Stimulated activated effector memory CD8-positive, alpha-beta T cell treated with anti-CD3 and anti-CD28 coated beads, Interleukin-12 subunit alpha, Interleukin-12 subunit beta, amount 100 ng/mL, for 72 hours (primary cell): ENCODE data around the gene CCNY.
"Not testable (repeated sequence)": the region's sequence is repeated elsewhere in the genome, so short reads cannot be mapped to it uniquely, and the experiment has no call there.

ENCODE experiments used
- ATAC-seq: fragments of 150-1000 bp; cut with Tn5 transposase; 2 replicates; pipeline ENCODE4 v1.10.0; 2021
- DNase-seq, 2 donors: peaks; one replicate each; pipeline ENCODE4 v3.0.0; 2021 to 2022; ENCODE audit warnings: low spot score in 2 of 2
- H3K27ac Mint-ChIP-seq: one replicate; pipeline ENCODE4 v1.8.0; 2022; ENCODE audit warnings: mild to moderate bottlenecking, mixed read lengths
- H3K36me3 Mint-ChIP-seq: one replicate; pipeline ENCODE4 v1.8.0; 2022; ENCODE audit warnings: mild to moderate bottlenecking, mixed read lengths
- H3K4me1 Mint-ChIP-seq: one replicate; pipeline ENCODE4 v1.8.0; 2022; ENCODE audit warnings: mixed read lengths
- H3K4me3 Mint-ChIP-seq: one replicate; pipeline ENCODE4 v1.8.0; 2022; ENCODE audit warnings: mild to moderate bottlenecking, mixed read lengths
- H3K9me3 Mint-ChIP-seq: one replicate; pipeline ENCODE4 v1.8.0; 2022; ENCODE audit warnings: mixed read lengths

The CCNY gene

DNA sequence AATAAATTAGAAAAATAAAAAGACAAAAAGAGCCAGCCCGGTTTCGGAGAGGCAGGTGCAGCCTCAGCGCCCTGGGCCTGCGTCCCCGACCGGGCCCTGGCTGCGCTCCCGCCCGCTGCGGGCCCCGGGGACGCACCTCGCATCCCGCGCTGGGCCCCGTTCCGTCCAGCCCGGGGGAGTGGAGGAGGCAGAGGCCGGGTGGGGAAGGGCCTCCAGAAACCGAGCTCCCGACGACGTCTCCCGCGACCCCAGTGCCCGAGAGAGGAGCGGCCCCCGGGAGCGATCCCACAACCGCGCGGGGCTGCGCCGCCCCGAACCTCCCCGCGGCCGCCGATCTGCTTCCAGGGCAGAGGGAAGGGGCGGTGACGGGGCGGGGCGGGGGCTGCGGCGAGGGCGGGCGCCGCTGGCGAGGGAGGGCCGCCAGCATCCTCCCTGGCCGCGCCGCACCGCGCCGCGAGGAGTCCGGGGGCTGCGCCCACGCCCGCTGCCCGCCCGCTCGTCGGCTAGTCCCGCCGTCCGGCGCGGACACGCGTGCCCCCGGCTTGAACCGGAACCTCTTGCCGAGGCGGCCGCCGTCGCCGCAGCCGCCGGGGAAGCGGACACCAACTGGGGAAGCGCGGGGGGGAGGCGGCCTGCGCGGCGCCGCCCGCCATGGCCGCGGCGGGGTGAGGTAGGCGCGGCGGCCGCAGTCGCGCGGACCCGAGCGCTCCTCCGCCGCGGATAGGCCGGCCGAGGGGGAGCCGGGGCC, at the start of gene CCNY:
Gene CCNY (plus strand): TSS at position 426 of the 748 bp plus-strand sequence. CDS start 545 bp downstream, outside the sequence.
- H3K9me3 Mint-ChIP-seq, result no peaks in the 10 kb centered on the region
- H3K4me3 Mint-ChIP-seq, result peak within 1 kb of the TSS; percentile 88
- peak; percentile 79 for ATAC-seq
- DNase-seq, result peak; percentile 57 to 84
- H3K36me3 Mint-ChIP-seq, result peaks cover 29% of the 10 kb centered on the region
- peak within 1 kb of the TSS; percentile 95 for H3K27ac Mint-ChIP-seq
- peaks cover 65% of the 10 kb centered on the region for H3K4me1 Mint-ChIP-seq

DNA sequence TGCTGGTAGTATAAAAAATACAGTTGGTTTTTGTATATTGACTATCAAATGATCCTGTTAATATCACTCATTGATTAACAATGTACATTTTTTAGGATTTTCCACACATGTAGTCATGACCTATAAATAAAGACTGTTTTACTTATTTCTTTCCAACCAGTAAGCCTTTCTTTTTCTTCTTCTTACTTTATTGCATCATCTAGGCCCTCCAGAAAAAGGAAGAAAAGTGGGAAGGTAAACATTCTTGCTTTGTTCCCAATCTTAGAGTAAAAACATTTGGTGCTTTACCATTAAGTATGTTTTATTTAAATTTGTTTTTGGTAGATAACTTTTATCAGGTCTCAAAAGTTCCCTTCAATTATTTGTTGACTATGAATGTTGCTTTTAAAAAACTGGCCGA, 47.1 kb upstream of the CCNY start:
- Mint-ChIP-seq H3K27ac (no peak overlapping the region), H3K9me3 (no peaks in the 10 kb centered on the region), H3K4me1 (no peaks in the 10 kb centered on the region), H3K4me3 (no peak overlapping the region), H3K36me3 (no peaks in the 10 kb centered on the region)
- ATAC-seq, result no peak
- DNase-seq, result no peak

DNA sequence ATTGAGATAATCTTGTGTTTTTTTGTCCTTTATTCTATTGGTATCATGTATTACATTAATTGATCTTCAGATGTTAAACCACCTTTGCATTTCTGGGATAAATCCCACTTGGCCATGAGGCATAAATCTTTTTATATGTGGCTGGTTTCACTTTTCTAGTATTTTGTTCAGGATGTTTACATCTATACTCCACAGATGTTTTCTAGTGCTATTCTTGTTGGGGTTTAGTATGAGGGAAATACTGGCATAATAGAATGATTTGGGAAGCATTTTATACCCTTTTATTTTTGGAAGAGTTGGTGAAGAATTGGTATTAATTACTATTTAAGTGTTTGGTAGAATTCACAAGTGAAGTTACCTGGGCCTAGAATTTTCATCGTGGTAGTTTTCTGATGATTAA, 41.8 kb upstream of the CCNY start:
- ATAC-seq (no peak), DNase-seq (no peak)

DNA sequence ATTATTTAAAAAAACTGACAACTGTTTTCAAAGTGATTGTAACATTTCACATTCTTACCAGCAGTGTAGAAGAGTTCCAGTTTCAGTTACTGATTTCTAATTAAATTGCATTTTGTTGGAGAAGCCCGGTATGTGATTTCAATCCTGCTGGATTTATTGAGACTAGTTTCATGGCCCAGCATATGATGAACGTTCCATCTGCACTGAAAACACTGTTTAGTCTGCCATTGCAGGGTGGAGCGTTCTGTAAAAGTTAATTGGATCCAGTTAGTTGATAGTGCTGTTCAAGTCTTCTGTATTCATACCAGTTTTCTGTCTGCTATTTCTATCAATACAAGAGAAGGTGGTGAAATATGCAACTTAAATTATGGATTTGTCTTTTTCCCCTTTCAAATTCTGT, 37.3 kb upstream of the CCNY start:
- DNase-seq (no peak), ATAC-seq (no peak)
- Mint-ChIP-seq H3K36me3 (no peaks in the 10 kb centered on the region), H3K4me1 (peaks cover 6% of the 10 kb centered on the region), H3K4me3 (no peak overlapping the region), H3K27ac (no peak overlapping the region), H3K9me3 (no peaks in the 10 kb centered on the region)

More for the DNA sequence above, 41.8 kb upstream of the CCNY start:
- Mint-ChIP-seq H3K9me3 (no peaks in the 10 kb centered on the region), H3K4me3 (no peak overlapping the region), H3K4me1 (no peaks in the 10 kb centered on the region), H3K36me3 (no peaks in the 10 kb centered on the region), H3K27ac (no peak overlapping the region)

DNA sequence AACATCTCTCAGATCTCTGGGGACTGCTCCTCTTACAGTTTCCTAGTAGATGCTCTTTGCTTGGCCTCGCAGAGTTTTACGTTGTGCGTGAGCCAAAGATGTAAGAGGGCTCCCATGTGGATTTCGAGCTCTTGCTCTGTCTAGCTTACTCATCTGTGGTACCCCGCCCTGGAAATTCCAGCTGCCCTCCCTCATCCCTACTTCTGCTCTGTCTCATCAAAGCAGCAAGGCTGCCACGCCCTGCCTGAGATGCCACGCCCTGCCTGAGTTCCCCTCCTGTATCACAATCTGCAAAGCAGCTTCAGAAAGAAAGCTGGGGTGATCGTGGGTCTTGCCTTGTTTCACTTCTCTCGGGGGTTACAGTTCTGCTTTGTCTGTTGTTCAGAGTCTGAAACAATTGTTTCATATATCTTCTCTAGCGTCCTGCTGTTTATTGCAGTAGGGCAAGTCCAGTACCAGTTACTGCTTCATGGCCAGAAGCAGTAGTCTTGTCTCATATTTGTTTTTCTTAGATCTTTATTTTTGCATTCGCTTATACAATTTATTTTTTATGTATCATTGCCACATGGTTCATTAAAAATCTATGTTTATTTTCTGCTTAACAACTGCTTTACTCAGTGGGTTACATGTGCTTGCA, 36.1 kb upstream of the CCNY start:
- no peak for DNase-seq
- no peak for ATAC-seq
- H3K4me3 Mint-ChIP-seq, result no peak overlapping the region

DNA sequence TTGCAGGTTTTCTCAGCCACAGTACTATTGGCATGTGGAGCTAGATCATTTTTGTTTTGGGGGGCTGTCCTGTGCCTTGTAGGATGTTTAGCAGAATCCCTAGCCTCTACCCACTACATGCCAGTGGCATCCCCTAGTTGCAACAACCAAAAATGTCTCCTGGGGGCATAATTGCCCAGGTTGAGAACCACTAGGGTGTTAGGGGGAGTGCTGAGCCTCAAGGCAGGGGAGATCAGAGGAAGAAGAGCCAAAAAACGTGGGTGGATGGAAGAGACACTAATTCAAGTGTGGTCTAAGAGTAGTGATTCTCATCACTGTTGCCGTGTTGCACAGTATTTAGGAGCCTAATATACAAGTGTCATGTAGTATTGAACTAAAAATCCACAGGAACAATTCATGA, 31.7 kb upstream of the CCNY start:
- peaks cover 18% of the 10 kb centered on the region for H3K4me1 Mint-ChIP-seq
- ATAC-seq, result peak; percentile 42
- no peak overlapping the region for H3K27ac Mint-ChIP-seq
- no peaks in the 10 kb centered on the region for H3K36me3 Mint-ChIP-seq
- DNase-seq, result no peak
- no peak overlapping the region for H3K4me3 Mint-ChIP-seq
- H3K9me3 Mint-ChIP-seq, result no peaks in the 10 kb centered on the region

More for the DNA sequence above, 36.1 kb upstream of the CCNY start:
- H3K36me3 Mint-ChIP-seq, result no peaks in the 10 kb centered on the region
- H3K9me3 Mint-ChIP-seq, result no peaks in the 10 kb centered on the region
- H3K4me1 Mint-ChIP-seq, result peaks cover 6% of the 10 kb centered on the region
- H3K27ac Mint-ChIP-seq, result peak overlapping the region; percentile 7

DNA sequence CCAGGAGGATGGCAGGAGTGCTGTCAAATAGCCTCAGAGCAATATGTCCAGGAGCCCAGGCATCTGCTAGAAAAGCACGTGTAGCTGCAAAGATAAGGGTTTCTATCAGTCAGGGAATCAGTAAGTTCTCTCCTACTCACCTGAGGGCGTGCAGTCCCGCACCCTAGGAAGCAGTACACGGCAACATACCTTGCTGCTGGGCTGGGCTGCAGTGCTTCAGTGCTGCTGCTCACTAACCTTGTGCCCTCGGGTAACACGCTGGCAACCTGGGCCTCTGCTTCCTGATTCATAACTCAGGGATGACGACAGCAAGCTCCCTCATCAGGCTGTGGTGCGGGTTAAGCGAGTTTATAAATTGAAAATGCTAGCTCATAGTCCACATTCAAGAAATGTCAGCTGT, 29.5 kb upstream of the CCNY start:
- Mint-ChIP-seq H3K27ac (no peak overlapping the region), H3K4me3 (no peak overlapping the region), H3K36me3 (no peaks in the 10 kb centered on the region), H3K4me1 (peaks cover 12% of the 10 kb centered on the region), H3K9me3 (no peaks in the 10 kb centered on the region)
- ATAC-seq (peak; percentile 24), DNase-seq (no peak)

DNA sequence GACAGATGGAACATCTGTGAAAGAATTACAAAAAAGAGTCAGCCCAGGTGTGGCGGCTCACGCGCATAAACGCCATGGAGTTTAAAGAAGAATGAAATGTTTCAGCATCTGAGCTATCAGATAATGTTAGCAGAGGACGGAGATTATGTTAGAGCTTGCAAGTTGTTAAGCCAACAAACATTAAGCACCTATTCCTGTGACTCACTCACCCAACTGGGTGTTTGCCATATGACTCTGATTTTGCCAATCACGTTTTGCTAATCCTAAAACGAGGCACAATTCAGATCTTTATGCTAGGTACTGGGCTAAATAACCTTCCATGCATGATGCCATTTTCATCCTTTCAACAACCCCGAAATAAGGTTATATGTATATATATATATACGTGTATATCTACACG, 29.0 kb upstream of the CCNY start:
- no peak for ATAC-seq
- no peaks in the 10 kb centered on the region for H3K36me3 Mint-ChIP-seq
- H3K4me1 Mint-ChIP-seq, result peaks cover 12% of the 10 kb centered on the region
- no peak for DNase-seq
- no peaks in the 10 kb centered on the region for H3K9me3 Mint-ChIP-seq
- H3K4me3 Mint-ChIP-seq, result no peak overlapping the region
- no peak overlapping the region for H3K27ac Mint-ChIP-seq

DNA sequence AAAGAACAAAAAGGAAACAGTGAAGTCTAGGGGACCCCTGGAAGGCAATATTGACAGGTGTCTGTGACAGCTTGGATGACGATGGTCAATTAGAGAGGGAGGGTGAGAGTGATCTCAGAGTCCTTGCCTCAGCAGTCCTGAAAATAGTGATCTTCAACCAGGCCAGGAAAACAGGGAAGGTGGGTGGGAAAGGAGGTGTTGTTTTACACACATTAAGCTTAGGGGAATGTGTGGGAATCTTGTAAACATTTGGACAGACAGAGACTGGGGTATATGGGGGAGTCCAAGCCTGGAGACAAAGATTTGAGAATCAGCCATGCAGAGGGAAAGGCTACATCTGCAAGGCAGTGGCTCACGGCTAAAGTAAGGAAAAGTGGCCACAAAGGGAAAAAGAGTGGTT, 27.5 kb upstream of the CCNY start:
- no peak overlapping the region for H3K4me3 Mint-ChIP-seq
- H3K4me1 Mint-ChIP-seq, result peaks cover 12% of the 10 kb centered on the region
- no peaks in the 10 kb centered on the region for H3K9me3 Mint-ChIP-seq
- ATAC-seq, result no peak
- H3K27ac Mint-ChIP-seq, result no peak overlapping the region
- no peaks in the 10 kb centered on the region for H3K36me3 Mint-ChIP-seq
- no peak for DNase-seq

DNA sequence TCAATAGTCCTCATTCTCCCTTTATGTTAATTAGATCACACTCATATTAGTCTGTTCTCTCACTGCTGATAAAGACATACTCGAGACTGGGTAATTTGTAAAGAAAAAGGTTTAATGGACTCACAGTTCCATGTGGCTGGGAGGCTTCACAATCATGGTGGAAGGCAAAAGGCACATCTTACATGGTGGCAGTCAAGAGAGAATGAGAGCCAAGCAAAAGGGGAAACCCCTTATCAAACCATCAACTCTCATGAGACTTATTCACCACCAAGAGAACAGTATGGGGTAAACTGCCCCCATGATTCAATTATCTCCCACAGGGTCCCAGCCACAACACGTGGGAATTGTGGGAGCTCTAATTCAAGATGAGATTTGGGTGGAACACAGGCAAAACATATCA, 22.2 kb upstream of the CCNY start:
- not testable (repeated sequence) for H3K9me3 Mint-ChIP-seq, ATAC-seq, H3K27ac Mint-ChIP-seq, H3K4me3 Mint-ChIP-seq, H3K4me1 Mint-ChIP-seq, DNase-seq
- H3K36me3 Mint-ChIP-seq, result peaks cover 16% of the 10 kb centered on the region

DNA sequence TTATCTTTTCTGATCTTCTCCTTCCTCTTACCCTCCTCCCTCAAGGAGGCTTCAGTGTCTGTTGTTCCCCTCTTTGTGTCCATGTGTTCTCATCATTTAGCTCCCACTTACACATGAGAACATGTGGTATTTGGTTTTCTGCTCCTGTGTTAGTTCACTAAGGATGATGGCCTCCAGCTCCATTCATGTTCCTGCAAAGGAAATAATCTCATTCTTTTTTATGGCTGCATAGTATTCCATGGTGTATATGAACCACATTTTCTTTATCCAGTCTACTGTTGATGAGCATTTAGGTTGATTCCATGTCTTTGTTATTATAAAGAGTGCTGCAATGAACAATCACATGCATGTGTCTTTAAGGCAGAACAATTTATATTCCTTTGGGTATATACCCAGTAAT, 21.1 kb upstream of the CCNY start:
- peaks cover 23% of the 10 kb centered on the region for H3K36me3 Mint-ChIP-seq
- H3K27ac Mint-ChIP-seq, DNase-seq, H3K4me1 Mint-ChIP-seq, H3K9me3 Mint-ChIP-seq, H3K4me3 Mint-ChIP-seq, ATAC-seq: not testable (repeated sequence)

DNA sequence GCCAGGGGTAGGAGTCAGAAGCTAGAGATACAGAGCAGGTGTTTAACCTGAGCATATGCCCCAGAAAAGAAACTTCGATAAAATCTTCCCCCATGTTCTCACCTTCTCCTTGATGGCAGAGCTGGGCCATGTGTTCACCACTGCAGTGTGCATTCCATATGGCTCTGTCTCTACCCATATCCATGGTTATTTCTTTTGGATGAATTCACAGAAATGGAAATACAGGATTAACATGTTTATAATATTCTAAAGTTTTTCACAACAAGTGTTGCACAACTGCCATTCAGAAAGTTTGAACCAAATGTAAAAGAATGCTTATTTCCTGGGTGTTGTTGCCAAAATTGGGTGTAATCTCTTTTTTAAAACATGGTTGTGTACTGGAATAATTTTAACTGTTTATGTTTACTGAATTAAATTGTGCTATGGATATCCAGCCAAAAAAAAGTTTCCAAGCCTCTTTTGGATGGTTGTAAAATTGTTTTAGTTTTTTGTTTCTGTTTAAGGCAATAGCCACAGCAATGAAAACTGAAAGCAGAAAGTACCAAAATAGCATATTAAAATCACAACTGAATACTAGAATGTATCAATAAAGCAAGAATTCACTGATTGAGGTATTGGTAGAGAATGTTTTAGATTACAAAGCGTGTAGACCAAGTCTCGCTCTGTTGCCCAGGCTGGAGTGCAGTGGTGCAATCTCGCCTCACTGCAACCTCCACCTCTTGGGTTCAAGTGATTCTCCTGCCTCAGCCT, 19.9 kb upstream of the CCNY start:
- Mint-ChIP-seq H3K4me3 (no peak overlapping the region), H3K36me3 (peaks cover 29% of the 10 kb centered on the region), H3K4me1 (no peaks in the 10 kb centered on the region), H3K9me3 (peaks cover 3% of the 10 kb centered on the region), H3K27ac (no peak overlapping the region)
- ATAC-seq (no peak), DNase-seq (no peak)

DNA sequence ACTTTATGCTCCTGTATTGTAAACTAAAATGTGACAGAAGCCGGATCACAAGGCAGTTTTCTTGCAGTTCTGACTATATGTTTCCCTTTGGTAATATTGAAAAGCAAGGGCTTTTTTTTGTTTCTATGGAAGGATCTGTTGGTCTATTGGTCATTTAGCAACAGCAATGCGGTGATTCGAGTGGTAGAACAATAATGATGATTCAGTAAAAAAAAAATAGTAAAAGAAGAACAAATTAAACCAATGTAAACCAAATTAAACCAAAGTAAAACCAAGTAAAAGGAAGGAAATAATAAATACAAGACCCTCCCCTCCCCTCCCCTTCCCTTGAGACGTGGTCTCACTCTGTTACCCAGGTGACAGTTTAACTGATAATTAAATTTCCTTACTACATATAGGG, 17.8 kb upstream of the CCNY start:
- no peaks in the 10 kb centered on the region for H3K4me1 Mint-ChIP-seq
- ATAC-seq (no peak), DNase-seq (no peak)
- H3K27ac Mint-ChIP-seq, result no peak overlapping the region
- H3K4me3 Mint-ChIP-seq, result no peak overlapping the region
- H3K9me3 Mint-ChIP-seq, result peaks cover 3% of the 10 kb centered on the region
- peaks cover 29% of the 10 kb centered on the region for H3K36me3 Mint-ChIP-seq

DNA sequence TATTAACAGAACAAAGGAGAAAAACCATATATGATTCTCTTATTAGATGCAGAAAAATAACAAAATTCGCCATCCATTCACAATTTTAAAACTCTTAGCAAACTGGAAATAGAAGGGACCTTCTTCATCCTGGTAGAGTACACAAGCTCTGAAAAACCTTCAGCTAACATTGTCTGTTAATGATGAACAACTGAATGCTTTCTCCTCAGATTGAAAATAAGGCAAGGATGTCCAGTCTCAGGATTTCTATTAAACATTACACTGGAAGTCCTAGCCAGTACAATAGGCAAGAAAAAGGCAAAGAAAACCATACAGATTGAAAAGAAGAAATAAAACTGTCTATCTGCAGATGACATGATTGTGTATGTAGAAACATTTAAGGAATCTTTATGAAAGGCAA, 16.0 kb upstream of the CCNY start:
- Mint-ChIP-seq H3K36me3 (peaks cover 29% of the 10 kb centered on the region), H3K27ac (peak overlapping the region; percentile 6), H3K4me3 (no peak overlapping the region), H3K9me3 (peaks cover 3% of the 10 kb centered on the region), H3K4me1 (no peaks in the 10 kb centered on the region)
- no peak for DNase-seq
- ATAC-seq, result no peak

DNA sequence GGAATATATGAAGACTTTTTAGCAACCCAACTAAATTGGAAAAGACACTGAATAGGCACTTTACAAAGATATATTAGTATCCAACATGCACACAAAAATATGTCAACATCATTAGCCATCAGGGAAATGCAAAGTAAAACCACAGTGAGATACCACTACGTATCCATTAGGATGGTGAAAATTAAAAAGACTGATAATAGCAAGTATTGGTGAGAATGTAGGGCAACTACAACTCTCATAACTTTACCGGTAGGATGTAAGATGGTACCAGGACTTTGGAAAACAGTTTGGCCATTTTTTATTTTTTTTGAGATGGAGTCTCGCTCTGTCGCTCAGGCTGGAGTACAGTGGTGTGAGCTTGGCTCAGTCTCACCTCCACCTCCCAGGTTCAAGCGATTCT, 13.7 kb upstream of the CCNY start:
- H3K4me1 Mint-ChIP-seq, result peaks cover 3% of the 10 kb centered on the region
- DNase-seq, result no peak
- no peak overlapping the region for H3K4me3 Mint-ChIP-seq
- H3K27ac Mint-ChIP-seq, result no peak overlapping the region
- no peak for ATAC-seq
- peaks cover 25% of the 10 kb centered on the region for H3K36me3 Mint-ChIP-seq
- no peaks in the 10 kb centered on the region for H3K9me3 Mint-ChIP-seq

DNA sequence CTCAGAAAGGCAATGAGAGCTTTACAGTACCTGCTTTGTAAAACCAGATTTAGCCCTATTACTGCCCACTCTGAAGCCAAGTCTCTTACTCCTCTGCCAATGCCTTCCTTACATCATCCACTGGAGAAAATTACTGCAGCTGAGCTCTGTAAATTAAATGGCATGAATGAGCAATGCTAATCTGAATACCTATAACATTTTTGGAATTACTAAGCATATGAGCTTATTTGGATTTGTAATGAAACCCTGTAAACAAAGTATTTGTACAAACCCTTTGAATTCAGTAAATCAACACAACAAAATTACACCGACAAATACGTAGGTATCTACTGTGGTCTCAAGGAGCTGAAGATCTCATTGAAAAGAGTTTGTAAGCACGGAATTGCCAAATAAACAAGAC, 12.1 kb upstream of the CCNY start:
- DNase-seq (no peak), ATAC-seq (no peak)
- H3K9me3 Mint-ChIP-seq, result no peaks in the 10 kb centered on the region
- peaks cover 12% of the 10 kb centered on the region for H3K36me3 Mint-ChIP-seq
- peaks cover 15% of the 10 kb centered on the region for H3K4me1 Mint-ChIP-seq
- no peak overlapping the region for H3K27ac Mint-ChIP-seq
- no peak overlapping the region for H3K4me3 Mint-ChIP-seq
